SK-N-SH (cell line): Measurements from ENCODE around the gene MAPKAP1. TPM values are rescaled to one million over a fixed set of nuclear protein-coding genes. Genes with fewer than 3 reads are reported as not detected.

Experiments
- CTCF ChIA-PET: fragments of 300-600, 350-600 bp; formaldehyde crosslinking; extraction: SDS; loops from one replicate; lab custom pipeline; 2021; lab: Yijun Ruan, JAX
- POLR2A ChIA-PET: fragments of 350-600 bp; sonication (Branson Sonifier 250); formaldehyde crosslinking; extraction: SDS; loops from one replicate; lab custom pipeline; 2020; ENCODE audit warnings: antibody characterized with exemption, inconsistent platforms; lab: Yijun Ruan, JAX
- DNase-seq: peaks from one replicate; pipeline ENCODE4 v3.0.0; 2012
- H2AFZ ChIP-seq: fragments of 200-600 bp; sonication (generic); 2 replicates; pipeline ENCODE4 v1.8.1; 2016; ENCODE audit warnings: antibody characterized with exemption, mild to moderate bottlenecking, low read depth
- H3F3A ChIP-seq: fragments of 200-600 bp; sonication (generic); replicated peaks from 2 replicates; pipeline ENCODE3; 2016; ENCODE audit warnings: antibody characterized with exemption, mild to moderate bottlenecking; ENCODE audit not compliant: insufficient read depth
- H3K27ac ChIP-seq, 2 experiments: fragments of 200-500 bp in 1 of 2; fragments of 200-600 bp in 1 of 2; sonication (Bioruptor generic) in 1 of 2; sonication (generic), shearing (Covaris generic) in 1 of 2; 2 replicates each; pipeline versions ENCODE4 v1.5.1 to v1.6.1; 2014 to 2016; ENCODE audit warnings: low read depth in 2 of 2, inconsistent platforms in 1 of 2, low read length in 1 of 2, mild to moderate bottlenecking in 1 of 2, mixed read lengths in 1 of 2
- H3K27me3 ChIP-seq: fragments of 200-600 bp; sonication (generic), shearing (Covaris generic); 2 replicates; pipeline ENCODE4 v1.6.1; 2016; ENCODE audit warnings: mixed run types; ENCODE audit not compliant: insufficient read depth
- H3K36me3 ChIP-seq, 2 experiments: fragments of 200-500 bp in 1 of 2; fragments of 200-600 bp in 1 of 2; sonication (Bioruptor generic) in 1 of 2; sonication (generic) in 1 of 2; replicated peaks in 1 of 2; 2 replicates each; pipeline versions ENCODE3 to v1.5.1; 2014 to 2016; ENCODE audit warnings: low read length in 1 of 2, mild to moderate bottlenecking in 1 of 2; ENCODE audit not compliant: insufficient read depth in 2 of 2, control insufficient read depth in 1 of 2
- H3K4me1 ChIP-seq, 2 experiments: fragments of 200-500 bp in 1 of 2; fragments of 200-600 bp in 1 of 2; sonication (Bioruptor generic) in 1 of 2; sonication (generic), shearing (Covaris generic) in 1 of 2; 2 replicates each; pipeline versions ENCODE4 v1.5.1 to v1.6.1; 2014 to 2016; ENCODE audit warnings: low read depth in 1 of 2, low read length in 1 of 2, mixed run types in 1 of 2; ENCODE audit not compliant: insufficient read depth in 2 of 2, control insufficient read depth in 1 of 2
- H3K4me2 ChIP-seq: fragments of 200-600 bp; sonication (generic), shearing (Covaris generic); 2 replicates; pipeline ENCODE4 v1.6.1; 2017; ENCODE audit warnings: mixed run types
- H3K4me3 ChIP-seq, 2 experiments: fragments of 200-500 bp in 1 of 2; fragments of 200-600 bp in 1 of 2; sonication (Bioruptor generic) in 1 of 2; sonication (generic), shearing (Covaris generic) in 1 of 2; 2 replicates each; pipeline versions ENCODE4 v1.5.1 to v1.8.1; 2014 to 2016; ENCODE audit warnings: low read depth in 2 of 2, inconsistent platforms in 1 of 2, low read length in 1 of 2, mild to moderate bottlenecking in 1 of 2, mixed read lengths in 1 of 2, moderate library complexity in 1 of 2
- H3K79me2 ChIP-seq: fragments of 200-600 bp; sonication (generic); 2 replicates; pipeline ENCODE4 v1.8.1; 2017; ENCODE audit warnings: mild to moderate bottlenecking; ENCODE audit not compliant: insufficient read depth
- H3K9ac ChIP-seq: fragments of 200-600 bp; sonication (generic); 2 replicates; pipeline ENCODE4 v1.6.1; 2017; ENCODE audit warnings: mixed run types
- H3K9me2 ChIP-seq: fragments of 200-600 bp; sonication (generic); 2 replicates; pipeline ENCODE4 v1.6.1; 2017; ENCODE audit warnings: mixed run types
- H3K9me3 ChIP-seq: fragments of 200-600 bp; sonication (generic); 2 replicates; pipeline ENCODE4 v1.6.1; 2017; ENCODE audit warnings: mixed run types, mild to moderate bottlenecking, moderate library complexity
- H4K20me1 ChIP-seq: fragments of 200-600 bp; sonication (generic); 2 replicates; pipeline ENCODE4 v1.6.1; 2017; ENCODE audit warnings: mild to moderate bottlenecking, mixed run types; ENCODE audit not compliant: insufficient read depth
- ELF1 ChIP-seq: IDR thresholded peaks from 2 replicates; pipeline ENCODE4 v1.4.0; 2012
- FOXJ3 ChIP-seq: sonication (generic); formaldehyde crosslinking; IDR thresholded peaks from 2 replicates; pipeline ENCODE4 v1.5.1; 2020; ENCODE audit warnings: mild to moderate bottlenecking, missing genetic modification reagents
- FOXM1 ChIP-seq: IDR thresholded peaks from 2 replicates; pipeline ENCODE4 v1.4.0; 2012; ENCODE audit warnings: low read depth, mild to moderate bottlenecking
- GABPA ChIP-seq: IDR thresholded peaks from 2 replicates; pipeline ENCODE4 v1.4.0; 2012; ENCODE audit warnings: low read depth, mild to moderate bottlenecking
- IRF3 ChIP-seq: fragments of 150-350 bp; IDR thresholded peaks from 2 replicates; pipeline ENCODE4 v1.6.1; 2016; ENCODE audit warnings: mild to moderate bottlenecking, low read depth, low read length
- MEF2A ChIP-seq: IDR thresholded peaks from 2 replicates; pipeline ENCODE4 v1.4.0; 2012; ENCODE audit warnings: low read depth, borderline replicate concordance
- NRF1 ChIP-seq: IDR thresholded peaks from 2 replicates; pipeline ENCODE4 v1.6.1; 2012; ENCODE audit warnings: low read depth, mild to moderate bottlenecking, low read length
- POLR2AphosphoS5 ChIP-seq: IDR thresholded peaks from 2 replicates; pipeline ENCODE4 v1.6.1; 2012; ENCODE audit warnings: low read depth, low read length
- REST ChIP-seq: IDR thresholded peaks from 2 replicates; pipeline ENCODE4 v1.6.1; 2012; ENCODE audit warnings: mild to moderate bottlenecking, low read depth, low read length, moderate library complexity
- RFX5 ChIP-seq: IDR thresholded peaks from 2 replicates; pipeline ENCODE4 v1.6.1; 2012; ENCODE audit warnings: mild to moderate bottlenecking, improper control_type of control experiment, low read length
- TAF1 ChIP-seq: IDR thresholded peaks from 2 replicates; pipeline ENCODE4 v1.6.1; 2012; ENCODE audit warnings: low read depth, mild to moderate bottlenecking, low read length, moderate library complexity, borderline replicate concordance
- USF1 ChIP-seq: IDR thresholded peaks from 2 replicates; pipeline ENCODE4 v1.4.0; 2012; ENCODE audit warnings: low read depth, borderline replicate concordance
- ZBTB33 ChIP-seq: IDR thresholded peaks from 2 replicates; pipeline ENCODE4 v1.4.0; 2012; ENCODE audit warnings: low read depth, borderline replicate concordance
- WGBS: methylation state at CpG from one replicate; pipeline ENCODE4 v1.1.6; 2017; ENCODE audit warnings: low lambda C conversion rate; 5-methylcytosine and 5-hydroxymethylcytosine counted together
- polyA plus RNA-seq, 3 experiments: library from polyadenylated mRNA; depleted of rRNA; stranded (reverse); fragments of >200 nt; gene quantifications; 2 replicates each; pipeline ENCODE4 v1.2.3, GENCODE V29; 2012

MAPKAP1 gene
- polyA plus RNA-seq, 1 of the 3 experiments (the other 2 are of a cell fraction) = 117 TPM

GRCh38 chr9:125443367-125443766 lies 263.6 kb downstream of the MAPKAP1 start:
- Histone ChIP-seq H3K4me3 (no peak overlapping the region), H3K27me3 (no peaks in the 10 kb centered on the region), H3K27ac (no peak overlapping the region), H3K9ac (no peak overlapping the region), H3K4me2 (no peak overlapping the region), H3K4me1 (peaks cover 0 to 12% of the 10 kb centered on the region in 2 experiments; a peak in 1 of 4 replicates), H3K36me3 (peaks cover 7 to 38% of the 10 kb centered on the region in 2 experiments), H3K9me3 (no peaks in the 10 kb centered on the region), H3K9me2 (no peaks in the 10 kb centered on the region), H4K20me1 (0 out of 2 replicates have a peak, but pooled peaks cover 5% of the 10 kb centered on the region), H3F3A (no peaks in the 10 kb centered on the region), H2AFZ (no peak overlapping the region)
- ChIA-PET POLR2A (no interaction called here), CTCF (interaction anchor here (0.7 to 0.8 kb wide), 2 partner anchors 31 to 115 kb away, joined by 3 read pairs; no protein-coding TSS in a partner anchor)
- DNase-seq = no peak
- WGBS = 96% methylated on average over 4 of the region's 8 CpGs
- TF ChIP-seq ZBTB33 = no peak
- TF ChIP-seq GABPA = no peak
- no peak for TF ChIP-seq TAF1
- TF ChIP-seq MEF2A = no peak
- TF ChIP-seq FOXM1 = no peak
- no peak for TF ChIP-seq NRF1
- TF ChIP-seq RFX5 = no peak
- no peak for TF ChIP-seq ELF1
- no peak for TF ChIP-seq FOXJ3 (CRISPR knock-in tag)
- TF ChIP-seq IRF3 = no peak
- TF ChIP-seq POLR2AphosphoS5 = no peak
- no peak for TF ChIP-seq REST
- no peak for TF ChIP-seq USF1
- TF ChIP-seq, all 33 proteins: peak for 0
- H3K79me2 ChIP-seq = no peaks in the 10 kb centered on the region
